ENCODE results near the gene POU6F1.

The POU6F1 gene

DNA sequence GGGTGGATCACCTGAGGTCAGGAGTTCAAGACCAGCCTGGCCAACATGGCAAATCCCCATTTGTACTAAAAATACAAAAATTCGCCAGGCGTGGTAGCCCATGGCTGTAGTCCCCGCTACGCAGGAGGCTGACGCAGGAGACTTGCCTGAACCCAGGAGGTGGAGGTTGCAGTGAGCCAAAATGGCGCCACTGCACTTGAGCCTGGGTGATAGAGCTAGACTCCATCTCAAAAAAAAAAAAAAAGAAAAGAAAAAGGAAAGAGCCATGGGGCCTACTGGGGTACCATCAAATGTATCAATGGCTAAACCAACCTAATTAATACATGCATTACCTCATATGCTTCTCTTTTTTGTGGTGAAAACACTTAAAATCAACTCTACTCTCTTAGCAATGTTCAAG, 55.6 kb downstream of the POU6F1 start:
- Histone ChIP-seq H3K4me1 (ENCODE audit: insufficient read depth, low read length, poor library complexity, severe bottlenecking) (no peaks in the 10 kb centered on the region), H3F3A (ENCODE audit: low read depth) (no peaks in the 10 kb centered on the region), H3K9me3 (ENCODE audit: insufficient read depth, low read depth, low read length) (no peaks in the 10 kb centered on the region), H3K36me3 (ENCODE audit: insufficient read depth, low read length) (no peaks in the 10 kb centered on the region), H3K4me3 (ENCODE audit: low read length, poor library complexity, severe bottlenecking) (no peak overlapping the region), H3K79me2 (ENCODE audit: insufficient read depth, low read length) (no peaks in the 10 kb centered on the region), H3K9me2 (replicated peaks; ENCODE audit: low read depth, low read length) (no peaks in the 10 kb centered on the region), H3K4me2 (ENCODE audit: low read depth, low read length, poor library complexity, severe bottlenecking) (no peak overlapping the region), H3K9ac (ENCODE audit: low read depth, low read length, poor library complexity, severe bottlenecking) (no peak overlapping the region), H3K27me3 (ENCODE audit: insufficient read depth, low read length, poor library complexity, severe bottlenecking) (no peaks in the 10 kb centered on the region), H2AFZ (ENCODE audit: low read length) (no peak overlapping the region), H4K20me1 (ENCODE audit: insufficient read depth, low read length, poor library complexity, severe bottlenecking) (no peaks in the 10 kb centered on the region)
- TF ChIP-seq CTCF (conservative IDR thresholded peaks at IDR 0.05; ENCODE audit: low read length) = no peak
- no peak for TF ChIP-seq EZH2phosphoT487 (IDR thresholded peaks at IDR 0.05; ENCODE audit: borderline replicate concordance)

- Histone ChIP-seq H3K79me2 (ENCODE audit: insufficient read depth, low read length) (no peaks in the 10 kb centered on the region), H3K9me3 (ENCODE audit: insufficient read depth, low read depth, low read length) (no peaks in the 10 kb centered on the region), H3K4me2 (ENCODE audit: low read depth, low read length, poor library complexity, severe bottlenecking) (no peak overlapping the region), H2AFZ (ENCODE audit: low read length) (peak overlapping the region; percentile 46), H3K27me3 (ENCODE audit: insufficient read depth, low read length, poor library complexity, severe bottlenecking) (no peaks in the 10 kb centered on the region), H3K4me3 (ENCODE audit: low read length, poor library complexity, severe bottlenecking) (no peak overlapping the region), H3F3A (ENCODE audit: low read depth) (no peaks in the 10 kb centered on the region), H3K36me3 (ENCODE audit: insufficient read depth, low read length) (no peaks in the 10 kb centered on the region), H3K9me2 (replicated peaks; ENCODE audit: low read depth, low read length) (no peaks in the 10 kb centered on the region), H4K20me1 (ENCODE audit: insufficient read depth, low read length, poor library complexity, severe bottlenecking) (no peaks in the 10 kb centered on the region), H3K4me1 (ENCODE audit: insufficient read depth, low read length, poor library complexity, severe bottlenecking) (no peaks in the 10 kb centered on the region), H3K9ac (ENCODE audit: low read depth, low read length, poor library complexity, severe bottlenecking) (no peak overlapping the region)
- TF ChIP-seq CTCF (conservative IDR thresholded peaks at IDR 0.05; ENCODE audit: low read length) (no peak), EZH2phosphoT487 (IDR thresholded peaks at IDR 0.05; ENCODE audit: borderline replicate concordance) (no peak)
Measured at GRCh38 chr12:51160814-51161459, 56.9 kb downstream of the POU6F1 start.

- Histone ChIP-seq H3F3A (ENCODE audit: low read depth) (no peaks in the 10 kb centered on the region), H3K9me2 (replicated peaks; ENCODE audit: low read depth, low read length) (no peaks in the 10 kb centered on the region), H3K4me2 (ENCODE audit: low read depth, low read length, poor library complexity, severe bottlenecking) (no peak overlapping the region), H3K9ac (ENCODE audit: low read depth, low read length, poor library complexity, severe bottlenecking) (no peak overlapping the region), H3K4me3 (ENCODE audit: low read length, poor library complexity, severe bottlenecking) (no peak overlapping the region), H3K27me3 (ENCODE audit: insufficient read depth, low read length, poor library complexity, severe bottlenecking) (no peaks in the 10 kb centered on the region), H3K9me3 (ENCODE audit: insufficient read depth, low read depth, low read length) (no peaks in the 10 kb centered on the region), H4K20me1 (ENCODE audit: insufficient read depth, low read length, poor library complexity, severe bottlenecking) (no peaks in the 10 kb centered on the region), H3K36me3 (ENCODE audit: insufficient read depth, low read length) (no peaks in the 10 kb centered on the region), H2AFZ (ENCODE audit: low read length) (no peak overlapping the region), H3K79me2 (ENCODE audit: insufficient read depth, low read length) (no peaks in the 10 kb centered on the region), H3K4me1 (ENCODE audit: insufficient read depth, low read length, poor library complexity, severe bottlenecking) (no peaks in the 10 kb centered on the region)
- TF ChIP-seq EZH2phosphoT487 (IDR thresholded peaks at IDR 0.05; ENCODE audit: borderline replicate concordance) = no peak
- TF ChIP-seq CTCF (conservative IDR thresholded peaks at IDR 0.05; ENCODE audit: low read length) = no peak
Measured at GRCh38 chr12:51156245-51156765, 61.6 kb downstream of the POU6F1 start.

All from Loucy (cell line).